HUES48 (cell line): ENCODE data around the gene CORO1C.
"Not testable (repeated sequence)": the region's sequence is repeated elsewhere in the genome, so short reads cannot be mapped to it uniquely, and the experiment has no call there.

Experiments used
- H3K27ac ChIP-seq: one replicate; pipeline ENCODE4 v1.7.0; 2013; ENCODE audit warnings: low read depth, low read length, inconsistent platforms
- H3K27me3 ChIP-seq: 2 replicates; pipeline ENCODE4 v1.6.1; 2013; ENCODE audit warnings: mild to moderate bottlenecking, low read length; ENCODE audit not compliant: control insufficient read depth, insufficient read depth
- H3K36me3 ChIP-seq: 2 replicates; pipeline ENCODE4 v1.6.1; 2013; ENCODE audit warnings: low read length; ENCODE audit not compliant: control insufficient read depth, insufficient read depth
- H3K4me1 ChIP-seq: 2 replicates; pipeline ENCODE4 v1.6.1; 2013; ENCODE audit warnings: mild to moderate bottlenecking, low read length; ENCODE audit not compliant: control insufficient read depth, insufficient read depth
- H3K4me3 ChIP-seq: 2 replicates; pipeline ENCODE4 v1.5.1; 2013; ENCODE audit warnings: mild to moderate bottlenecking, low read depth, low read length
- H3K9ac ChIP-seq: 2 replicates; pipeline ENCODE4 v1.6.1; 2013; ENCODE audit warnings: mild to moderate bottlenecking, low read depth, low read length, moderate library complexity
- H3K9me3 ChIP-seq: 2 replicates; pipeline ENCODE4 v1.6.1; 2013; ENCODE audit warnings: low read length; ENCODE audit not compliant: control insufficient read depth, insufficient read depth

CORO1C gene

DNA sequence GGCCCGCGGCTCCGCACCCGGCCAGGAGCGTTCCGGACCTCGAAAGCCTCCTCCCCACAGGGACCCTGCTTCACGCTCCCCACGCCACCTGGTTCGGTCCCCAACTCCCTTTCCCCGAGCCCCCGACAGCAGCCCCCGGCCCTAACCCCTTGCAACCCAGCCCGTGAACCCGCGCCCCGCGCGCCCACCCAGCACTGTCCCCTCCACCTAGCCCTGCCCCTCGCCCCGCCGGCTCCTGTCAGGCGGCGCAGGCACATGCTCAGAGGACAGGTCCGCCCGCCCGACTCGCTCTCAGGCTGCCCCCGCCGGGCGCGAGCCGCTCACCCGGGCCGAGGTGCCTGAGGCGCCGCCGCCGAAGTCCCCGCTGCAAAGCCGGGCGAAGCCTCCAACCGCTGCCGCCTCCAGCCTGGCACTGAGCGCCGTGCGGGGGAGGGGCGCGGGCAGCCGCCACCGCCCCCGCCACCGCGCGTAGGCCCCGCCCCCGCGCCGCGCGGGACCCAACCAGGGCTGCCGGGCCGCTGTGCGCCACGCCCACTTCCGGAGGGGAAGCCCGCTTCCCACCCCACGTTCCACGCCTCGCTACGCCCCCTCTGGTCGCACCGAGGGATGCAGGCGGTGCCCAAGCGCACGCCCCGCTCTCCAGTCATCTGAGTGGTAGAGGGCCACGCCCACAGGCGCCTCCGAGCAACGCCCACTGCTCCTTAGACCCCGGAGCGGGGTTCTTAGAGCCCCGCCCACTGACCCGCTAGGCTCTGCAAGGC, at the start of gene CORO1C:
Gene CORO1C (minus strand): TSS at position 414 of the 761 bp plus-strand sequence. CDS start 30,200 bp downstream, outside the sequence.
- Histone ChIP-seq H3K27ac (peak within 1 kb of the TSS; percentile 97), H3K36me3 (no peaks in the 10 kb centered on the region), H3K4me1 (peaks cover 16% of the 10 kb centered on the region)

DNA sequence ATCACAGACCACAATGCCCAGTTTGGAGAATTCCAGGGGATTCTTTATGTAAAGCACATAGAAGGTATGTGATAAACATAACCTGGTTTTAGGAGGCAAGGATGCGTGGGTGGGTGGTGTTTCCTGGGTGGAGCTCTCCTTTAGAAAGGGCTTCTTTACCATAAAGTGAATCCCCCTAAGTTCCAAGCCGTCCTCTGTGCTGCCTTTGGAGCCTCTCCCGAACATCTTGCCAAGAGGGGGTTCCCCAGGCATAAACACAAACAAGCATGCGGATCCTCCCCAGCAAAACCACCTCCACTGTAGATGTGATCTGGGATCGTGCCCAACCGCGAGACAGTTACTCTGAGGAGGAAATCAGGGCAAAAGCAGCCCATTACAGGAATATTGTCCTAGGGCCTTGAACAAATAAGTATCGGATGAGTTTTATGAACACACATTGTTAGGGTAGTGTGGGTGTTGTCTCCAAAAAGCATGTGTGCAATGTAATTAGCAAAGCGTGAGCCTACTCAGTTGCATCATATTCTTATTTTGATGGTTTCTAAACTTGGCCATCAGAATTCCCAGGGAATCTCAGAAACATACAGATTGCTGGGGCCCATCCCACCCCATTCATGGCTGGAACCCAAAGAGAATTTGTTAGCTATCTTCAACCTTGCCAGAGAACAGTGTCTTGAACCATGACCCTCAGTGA, 48.8 kb upstream of the CORO1C start:
- H3K9me3 ChIP-seq: no peaks in the 10 kb centered on the region
- peaks cover 13% of the 10 kb centered on the region for H3K4me1 ChIP-seq
- H3K4me3 ChIP-seq: no peak overlapping the region

More for the DNA sequence above, at the start of gene CORO1C:
- Histone ChIP-seq H3K9ac (peak within 1 kb of the TSS; percentile 76), H3K4me3 (peak within 1 kb of the TSS; percentile 85), H3K9me3 (no peaks in the 10 kb centered on the region), H3K27me3 (no peaks in the 10 kb centered on the region)

DNA sequence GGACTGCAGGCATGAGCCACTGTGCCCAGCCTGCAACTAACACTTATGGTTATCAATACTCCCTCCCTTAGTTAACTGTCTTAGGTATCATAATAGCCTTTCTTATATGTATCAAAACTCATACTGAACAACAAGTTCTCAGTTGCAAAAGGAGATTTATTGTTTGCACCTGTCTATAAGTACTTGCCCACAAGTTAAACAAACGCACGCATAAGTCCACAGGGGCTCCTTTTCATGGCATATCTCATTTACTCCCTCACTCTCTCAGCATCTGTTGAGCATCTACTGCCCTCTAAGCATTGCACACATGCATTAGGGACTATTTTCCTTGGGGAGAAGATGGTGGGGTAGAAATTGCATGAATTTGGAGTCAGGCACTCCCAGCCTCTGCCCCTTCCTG, 46.7 kb upstream of the CORO1C start:
- Histone ChIP-seq H3K4me3 (no peak overlapping the region), H3K9ac (no peak overlapping the region), H3K27me3 (no peaks in the 10 kb centered on the region), H3K27ac (no peak overlapping the region), H3K9me3 (no peaks in the 10 kb centered on the region), H3K36me3 (no peaks in the 10 kb centered on the region), H3K4me1 (no peaks in the 10 kb centered on the region)

More for the DNA sequence above, 48.8 kb upstream of the CORO1C start:
- Histone ChIP-seq H3K27me3 (no peaks in the 10 kb centered on the region), H3K9ac (no peak overlapping the region), H3K27ac (no peak overlapping the region), H3K36me3 (no peaks in the 10 kb centered on the region)

DNA sequence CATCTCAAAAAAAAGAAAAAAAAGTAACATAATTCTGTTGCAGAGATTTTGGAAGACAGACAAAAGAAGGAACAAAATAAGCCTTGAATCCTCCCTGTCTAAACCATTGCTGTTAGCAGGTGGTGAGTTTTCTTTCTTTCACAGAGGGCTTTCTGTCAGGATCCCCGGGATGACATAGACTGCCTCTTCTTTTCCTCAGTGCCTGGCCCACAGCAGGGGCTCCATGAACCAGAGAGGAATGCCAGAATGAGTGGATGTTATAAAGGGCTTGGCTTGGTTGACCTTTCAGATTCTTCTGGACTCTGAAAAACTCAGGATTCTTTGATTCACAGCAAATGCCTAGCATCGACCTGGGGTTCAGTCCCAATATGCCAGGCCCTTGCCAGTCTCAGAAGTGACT, 45.8 kb upstream of the CORO1C start:
- H3K4me1 ChIP-seq: peaks cover 1% of the 10 kb centered on the region; the same call in 1 of the 2 replicates
- no peak overlapping the region for H3K9ac ChIP-seq
- peak overlapping the region; percentile 64 for H3K27ac ChIP-seq
- no peak overlapping the region for H3K4me3 ChIP-seq
- H3K36me3 ChIP-seq: no peaks in the 10 kb centered on the region
- H3K9me3 ChIP-seq: no peaks in the 10 kb centered on the region
- H3K27me3 ChIP-seq: no peaks in the 10 kb centered on the region

DNA sequence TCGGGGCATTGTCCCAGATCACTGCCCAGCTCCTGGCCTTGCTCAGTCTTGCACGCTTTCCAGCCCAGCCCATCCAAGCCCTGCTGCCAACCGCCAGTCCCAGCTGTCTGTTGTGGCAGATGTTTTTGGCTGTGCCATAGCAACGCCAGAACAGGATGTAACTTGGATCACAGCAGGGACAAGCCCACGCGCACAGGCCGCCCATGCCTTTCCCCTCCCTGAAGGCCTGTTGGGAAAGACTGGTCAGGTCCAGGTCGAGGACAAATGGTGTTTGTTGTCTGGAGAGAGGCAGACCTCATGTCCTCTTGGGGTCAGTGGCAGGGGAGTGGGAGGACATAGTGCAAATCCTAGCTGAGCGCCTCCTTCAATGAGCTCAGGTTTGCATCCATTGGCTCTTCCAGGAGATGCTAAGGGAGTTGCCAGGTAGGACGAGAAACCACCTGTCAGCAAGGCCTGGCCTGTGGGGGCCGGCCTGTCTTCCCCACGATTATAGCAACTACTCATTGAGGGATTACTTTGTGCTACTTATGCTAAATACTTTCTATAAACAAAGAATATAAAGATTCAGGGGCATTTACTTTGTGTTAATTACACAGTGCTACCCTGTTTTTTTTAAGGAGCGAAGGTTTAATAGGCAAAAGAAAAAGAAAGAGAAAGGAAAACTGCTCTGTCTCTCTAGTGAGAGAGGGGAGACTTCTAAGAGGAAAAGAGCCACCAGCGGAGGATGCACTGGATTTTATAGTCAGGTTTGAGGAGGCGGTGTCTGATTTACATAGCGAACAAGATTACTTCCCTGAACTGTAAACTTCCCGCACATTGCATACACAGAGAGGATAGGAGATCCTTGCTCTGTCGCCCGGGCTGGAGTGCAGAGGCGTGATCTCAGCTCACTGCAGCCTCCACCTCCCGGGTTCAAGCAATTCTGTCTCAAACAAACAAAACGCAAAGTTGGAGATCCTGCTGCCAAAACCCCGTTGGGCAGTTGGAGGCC, 42.8 kb upstream of the CORO1C start:
- H3K4me1 ChIP-seq: peaks cover 3% of the 10 kb centered on the region; the same call in 1 of the 2 replicates
- no peaks in the 10 kb centered on the region for H3K36me3 ChIP-seq
- no peak overlapping the region for H3K27ac ChIP-seq
- no peak overlapping the region for H3K4me3 ChIP-seq
- no peaks in the 10 kb centered on the region for H3K27me3 ChIP-seq
- H3K9ac ChIP-seq: no peak overlapping the region
- H3K9me3 ChIP-seq: no peaks in the 10 kb centered on the region

DNA sequence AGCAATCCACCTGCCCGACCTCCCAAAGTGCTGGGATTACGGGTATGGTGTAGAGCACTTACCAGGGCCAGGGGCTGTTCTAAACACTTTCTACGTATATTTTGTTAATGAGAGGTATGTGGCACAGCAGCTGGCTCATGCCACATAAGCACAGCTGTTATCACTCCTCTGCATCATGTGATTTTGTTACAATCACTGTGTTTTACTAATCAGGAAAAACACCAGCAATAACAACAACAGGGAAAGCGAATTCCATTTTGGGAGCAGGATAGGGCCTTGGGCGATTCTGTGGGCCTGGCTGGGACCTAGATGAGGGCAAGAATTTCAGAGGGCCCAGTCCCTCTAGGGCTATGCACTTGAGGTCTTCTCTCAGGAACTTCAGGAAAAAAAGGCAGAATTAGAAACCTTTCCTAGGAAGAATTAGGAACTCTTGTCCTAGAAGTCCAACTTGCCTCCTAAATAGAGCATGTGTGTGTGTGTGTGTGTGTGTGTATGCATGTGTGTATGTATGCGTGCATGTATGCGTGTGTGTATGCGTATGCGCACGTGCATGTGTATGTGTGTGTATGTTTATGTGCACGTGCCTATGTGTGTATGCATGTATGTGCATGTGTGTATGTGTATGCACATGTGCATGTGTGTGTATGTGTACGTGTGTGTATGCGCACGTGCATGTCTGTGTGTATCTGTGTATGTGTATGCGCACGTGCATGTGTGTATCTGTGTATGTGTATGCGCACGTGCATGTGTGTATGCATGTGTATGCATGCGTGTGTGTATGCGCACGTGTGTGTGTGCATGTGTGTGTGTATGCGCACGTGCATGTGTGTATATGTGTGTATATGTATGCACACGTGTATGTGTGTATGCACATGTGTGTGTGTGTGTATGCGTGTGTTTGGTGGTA, 41.8 kb upstream of the CORO1C start:
- no peaks in the 10 kb centered on the region for H3K27me3 ChIP-seq
- peaks cover 3% of the 10 kb centered on the region; the same call in 1 of the 2 replicates for H3K4me1 ChIP-seq
- H3K27ac ChIP-seq: no peak overlapping the region
- no peak overlapping the region for H3K9ac ChIP-seq
- no peaks in the 10 kb centered on the region for H3K36me3 ChIP-seq
- H3K4me3 ChIP-seq: no peak overlapping the region
- no peaks in the 10 kb centered on the region for H3K9me3 ChIP-seq

DNA sequence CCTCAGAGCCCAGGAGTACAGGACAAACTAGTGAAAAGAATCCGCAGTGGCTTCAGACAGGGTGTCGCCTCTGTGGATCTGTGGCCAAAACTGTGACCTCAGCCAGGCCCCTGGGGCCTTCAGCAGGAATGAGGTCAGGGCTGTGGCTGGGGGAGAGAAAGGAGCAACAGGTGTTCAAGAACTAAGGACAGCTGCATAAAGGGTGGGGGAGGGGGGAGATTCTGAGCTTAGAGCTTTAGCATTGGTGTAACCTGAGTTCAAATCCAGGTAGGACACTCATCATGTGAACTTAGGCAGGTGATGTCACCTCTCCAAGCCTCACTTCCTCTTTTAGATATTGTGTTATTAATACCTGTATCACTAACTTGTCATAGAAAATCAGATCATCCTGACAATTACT, 40.9 kb upstream of the CORO1C start:
- H3K36me3 ChIP-seq: no peaks in the 10 kb centered on the region
- no peaks in the 10 kb centered on the region for H3K9me3 ChIP-seq
- no peak overlapping the region for H3K27ac ChIP-seq
- no peaks in the 10 kb centered on the region for H3K27me3 ChIP-seq
- H3K4me1 ChIP-seq: peaks cover 3% of the 10 kb centered on the region; the same call in 1 of the 2 replicates
- H3K4me3 ChIP-seq: no peak overlapping the region
- H3K9ac ChIP-seq: no peak overlapping the region

DNA sequence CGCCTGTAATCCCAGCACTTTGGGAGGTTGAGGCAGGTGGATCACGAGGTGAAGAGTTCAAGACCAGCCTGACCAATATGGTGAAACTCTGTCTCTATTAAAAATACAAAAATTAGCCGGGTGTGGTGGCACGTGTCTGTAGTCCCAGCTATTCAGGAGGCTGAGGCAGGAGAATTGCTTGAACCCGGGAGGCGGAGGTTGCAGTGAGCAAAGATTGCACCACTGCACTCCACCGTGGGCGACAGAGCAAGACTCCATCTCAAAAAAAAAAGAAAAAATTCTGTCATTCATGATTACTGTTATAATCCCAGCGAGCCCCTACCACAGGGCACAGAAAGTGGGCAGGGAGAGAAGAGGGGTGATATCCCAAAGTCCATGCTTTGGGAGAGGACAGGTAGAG, 40.5 kb upstream of the CORO1C start:
- H3K4me1 ChIP-seq, H3K27ac ChIP-seq, H3K9me3 ChIP-seq, H3K36me3 ChIP-seq, H3K4me3 ChIP-seq, H3K9ac ChIP-seq, H3K27me3 ChIP-seq: not testable (repeated sequence)

DNA sequence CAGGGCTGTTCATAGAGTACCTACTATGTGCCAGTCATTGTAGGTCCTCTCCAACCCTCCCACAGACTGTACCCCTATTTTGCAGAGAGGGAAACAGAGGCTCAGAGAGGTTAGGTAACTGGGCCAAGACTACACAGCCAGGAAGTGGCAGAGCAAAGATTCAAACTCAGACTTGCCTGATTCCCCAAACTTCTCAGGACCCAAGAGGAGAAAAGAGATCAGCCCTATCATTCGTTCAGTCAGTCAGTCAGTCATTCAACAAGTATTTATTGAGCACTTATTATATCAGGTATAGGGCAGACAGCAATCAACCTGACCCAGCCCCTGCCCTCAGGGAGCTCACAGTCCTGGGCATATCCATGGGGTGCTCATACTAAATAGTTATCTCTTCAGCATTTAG, 39.6 kb upstream of the CORO1C start:
- Histone ChIP-seq H3K27ac (no peak overlapping the region), H3K9me3 (no peaks in the 10 kb centered on the region), H3K4me3 (no peak overlapping the region), H3K4me1 (peaks cover 3% of the 10 kb centered on the region; the same call in 1 of the 2 replicates), H3K36me3 (no peaks in the 10 kb centered on the region), H3K9ac (no peak overlapping the region), H3K27me3 (no peaks in the 10 kb centered on the region)
